NCI-H2107 treated with DMSO at 0.1 percent for 48 hours (cell line): ENCODE results near the gene CCDC27.
A peak's percentile ranks its signal among the peaks of the same experiment; 100 is the strongest.
"Not testable (repeated sequence)": the region's sequence is repeated elsewhere in the genome, so short reads cannot be mapped to it uniquely, and the experiment has no call there.

Experiments used
- DNase-seq: peaks from one replicate; lab custom pipeline; 2025; ENCODE audit not compliant: unreplicated experiment; lab: John Stamatoyannopoulos, UW

The CCDC27 gene

GRCh38 chr1:3735027-3735681 lies 17.1 kb upstream of the CCDC27 start:
- no peak for DNase-seq

- no peak for DNase-seq
Observed at GRCh38 chr1:3735688-3736087, 16.6 kb upstream of the CCDC27 start.

- DNase-seq, result no peak
Observed at GRCh38 chr1:3736131-3736561, 16.1 kb upstream of the CCDC27 start.

GRCh38 chr1:3736708-3737107 lies 15.5 kb upstream of the CCDC27 start:
- DNase-seq, result no peak

GRCh38 chr1:3738943-3739342 lies 13.3 kb upstream of the CCDC27 start:
- no peak for DNase-seq

- DNase-seq, result no peak
Observed at GRCh38 chr1:3740042-3740441, 12.2 kb upstream of the CCDC27 start.

GRCh38 chr1:3740752-3741151 lies 11.5 kb upstream of the CCDC27 start:
- DNase-seq, result no peak

GRCh38 chr1:3741566-3742438 lies 10.4 kb upstream of the CCDC27 start:
- no peak for DNase-seq

- no peak for DNase-seq
Observed at GRCh38 chr1:3742439-3743298, 9.6 kb upstream of the CCDC27 start.

DNA sequence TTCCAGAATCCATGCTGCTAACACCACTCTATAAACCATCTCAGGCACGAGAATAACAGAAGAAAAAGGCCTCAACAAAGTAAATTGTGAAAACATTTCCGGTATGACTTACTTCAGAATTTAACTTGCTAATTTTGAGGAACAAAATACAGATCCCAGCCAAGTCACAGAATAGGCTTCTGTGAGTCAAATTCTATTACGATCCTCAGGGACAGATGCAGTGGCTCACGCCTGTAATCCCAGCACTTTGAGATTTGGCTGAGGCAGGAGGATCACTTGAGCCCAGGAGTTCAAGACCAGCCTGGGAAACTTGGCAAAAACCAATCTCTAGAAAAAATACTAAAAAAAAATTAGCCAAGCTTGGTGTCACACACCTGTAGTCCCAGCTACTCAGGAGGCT lies 8.8 kb upstream of the CCDC27 start:
- DNase-seq, result no peak

GRCh38 chr1:3743826-3744225 lies 8.4 kb upstream of the CCDC27 start:
- no peak for DNase-seq

DNA sequence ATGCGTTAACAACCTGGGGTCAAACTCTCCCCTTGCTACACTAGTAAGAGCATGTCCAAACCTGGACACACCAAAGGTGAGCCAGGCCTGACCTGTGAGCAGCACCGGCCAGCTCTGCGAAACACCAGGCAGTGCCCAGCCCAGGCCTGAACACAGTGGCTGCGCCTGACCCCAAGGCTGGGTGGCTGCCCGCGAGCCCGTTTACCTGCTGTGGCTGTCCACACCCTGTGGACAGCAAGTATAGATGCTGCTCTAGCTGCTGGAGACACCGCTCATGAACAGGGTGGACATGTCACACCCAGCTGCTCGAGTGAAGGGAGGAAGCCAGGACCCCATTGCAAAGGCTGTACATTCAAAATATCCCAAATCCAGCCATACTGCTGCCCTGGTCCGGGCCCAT lies 7.6 kb upstream of the CCDC27 start:
- no peak for DNase-seq

DNA sequence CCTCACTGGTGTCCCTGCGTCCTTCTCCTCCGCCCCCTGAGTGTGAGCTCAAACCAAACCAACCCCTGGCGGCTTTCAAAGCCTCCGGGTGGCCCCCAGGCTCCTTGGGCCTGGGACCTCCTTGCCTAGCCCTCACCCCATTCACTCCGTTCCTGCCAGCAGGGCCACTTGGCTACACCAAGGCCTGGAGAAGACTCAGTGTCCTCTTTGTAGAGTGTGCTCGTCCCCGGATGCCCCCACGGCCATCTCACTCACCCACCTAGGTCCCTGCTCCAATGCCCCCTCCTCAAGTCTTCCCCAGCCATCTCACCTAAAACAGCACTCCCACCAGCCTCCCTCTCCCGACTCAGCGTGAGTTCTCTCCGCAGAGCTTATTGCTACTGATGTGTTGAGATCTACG lies 7.2 kb upstream of the CCDC27 start:
- no peak for DNase-seq

DNA sequence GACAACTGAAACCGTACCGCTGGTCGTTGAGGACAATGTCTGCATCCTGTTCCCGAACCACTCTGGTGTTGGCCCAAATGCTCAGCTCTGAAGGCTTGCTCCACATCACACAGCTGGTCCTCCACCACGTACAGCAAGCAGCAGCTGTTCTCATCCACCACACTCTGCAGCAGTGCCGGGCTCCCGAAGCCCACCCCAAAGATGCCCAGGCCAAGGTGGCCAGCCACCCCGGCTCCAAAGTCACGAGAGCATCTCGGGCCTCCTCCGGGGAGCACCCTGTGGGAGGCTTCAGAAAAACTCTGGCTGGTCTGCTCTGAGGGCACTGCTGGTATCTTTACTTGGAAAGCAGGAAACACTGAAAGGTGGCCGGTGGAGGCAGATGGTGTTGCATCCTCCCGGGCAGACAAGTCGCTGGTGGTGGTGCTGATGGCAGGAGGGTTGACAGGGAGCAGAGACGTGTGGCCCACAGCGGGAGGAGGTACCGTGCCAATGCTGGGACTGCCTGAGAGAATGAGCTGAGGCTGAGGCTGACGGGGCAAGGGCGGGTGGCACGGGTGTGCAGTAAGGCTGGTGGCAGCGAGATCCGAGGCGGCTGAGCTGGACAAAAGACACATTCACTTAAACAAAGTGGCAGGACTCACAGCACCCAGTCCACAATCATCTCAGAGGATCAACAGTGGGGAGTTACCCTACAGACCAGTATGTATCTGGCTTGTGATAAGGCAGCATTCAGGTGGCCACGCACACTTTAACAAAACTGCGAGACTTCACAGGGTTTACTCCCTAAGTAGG lies 6.5 kb upstream of the CCDC27 start:
- DNase-seq, result no peak

DNA sequence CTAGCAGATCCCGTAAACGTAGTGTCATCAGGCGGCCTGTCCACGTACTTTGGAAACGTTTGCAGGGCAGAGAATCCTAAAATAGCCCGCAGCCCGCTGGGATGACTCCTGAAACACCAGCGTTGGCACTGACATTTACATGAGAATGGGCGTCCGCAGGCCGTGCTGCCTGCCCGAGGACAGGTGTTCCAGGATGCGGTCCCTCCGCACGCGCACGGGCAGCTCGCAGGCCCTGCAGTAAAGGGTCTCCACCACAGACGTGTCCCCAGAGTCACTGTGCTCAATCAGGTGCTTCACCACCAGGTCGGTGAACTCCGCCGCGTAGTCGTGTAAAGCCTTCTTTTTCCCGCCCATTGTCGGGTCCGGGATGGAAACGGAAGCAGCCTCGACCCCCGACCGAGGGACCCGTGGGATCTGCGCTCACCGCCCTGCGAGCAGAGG lies 5.8 kb upstream of the CCDC27 start:
- DNase-seq, result no peak

- peak; percentile 4 for DNase-seq
Observed at GRCh38 chr1:3746830-3747521, 5.3 kb upstream of the CCDC27 start.

- no peak for DNase-seq
Observed at GRCh38 chr1:3747522-3747848, 4.8 kb upstream of the CCDC27 start.

DNA sequence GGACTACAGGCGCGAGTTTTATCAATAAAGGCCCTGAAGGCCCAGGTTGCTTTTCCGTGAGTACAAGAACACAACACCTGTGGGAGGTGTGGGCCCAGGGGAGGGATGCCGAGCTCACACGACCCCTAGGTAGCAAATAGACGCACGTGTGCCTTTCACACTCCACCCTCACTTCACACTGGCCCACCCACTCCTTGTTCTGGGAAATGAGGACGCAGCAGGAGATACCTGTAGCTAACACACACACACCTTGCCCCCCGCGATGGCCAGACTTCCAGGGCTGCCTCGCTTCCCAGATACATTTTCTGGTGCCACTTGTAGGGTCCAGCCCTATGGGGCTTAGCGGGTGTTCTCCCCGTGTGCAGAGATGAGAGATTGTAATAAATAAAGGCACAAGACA lies 4.3 kb upstream of the CCDC27 start:
- DNase-seq, result no peak

GRCh38 chr1:3748316-3748900 lies 3.8 kb upstream of the CCDC27 start:
- not testable (repeated sequence) for DNase-seq

GRCh38 chr1:3749512-3749911 lies 2.7 kb upstream of the CCDC27 start:
- DNase-seq, result no peak
